Testis (tissue), 3 donors: ENCODE results near the gene SIL1. TPM values are rescaled to one million over a fixed set of nuclear protein-coding genes. Genes with fewer than 3 reads are reported as not detected.

ENCODE experiments used
- DNase-seq: peaks from one replicate; pipeline ENCODE4 v3.0.0-alpha.2; 2019
- H3K27ac ChIP-seq, 2 donors: fragments of 200-600 bp; sonication (generic); one replicate each; pipeline ENCODE4 v1.5.1; 2019
- H3K27me3 ChIP-seq: fragments of 200-600 bp; sonication (generic); one replicate; pipeline ENCODE4 v1.5.1; 2019
- H3K36me3 ChIP-seq: fragments of 200-600 bp; sonication (generic); one replicate; pipeline ENCODE4 v1.5.1; 2017; ENCODE audit warnings: low read depth; ENCODE audit errors: missing control alignments
- H3K4me1 ChIP-seq: fragments of 200-600 bp; sonication (generic); one replicate; pipeline ENCODE4 v1.5.1; 2019
- H3K4me3 ChIP-seq, 2 donors: fragments of 200-600 bp; sonication (generic); one replicate each; pipeline ENCODE4 v1.5.1; 2017 to 2019
- H3K9me3 ChIP-seq: fragments of 200-600 bp; sonication (generic); one replicate; pipeline ENCODE4 v1.5.1; 2017
- CTCF ChIP-seq, 3 experiments: fragments of 450-650 bp in 2 of 3; fragments of 200-600 bp in 1 of 3; sonication (generic) in 1 of 3; IDR thresholded peaks; one replicate each; pipeline ENCODE4 v1.5.1; 2016 to 2019; ENCODE audit warnings: antibody characterized with exemption in 3 of 3, mild to moderate bottlenecking in 2 of 3, moderate library complexity in 1 of 3
- POLR2A ChIP-seq: fragments of 450-650 bp; IDR thresholded peaks from one replicate; pipeline ENCODE4 v1.6.1; 2017; ENCODE audit warnings: antibody characterized with exemption, mild to moderate bottlenecking, moderate library complexity
- WGBS, 2 donors: methylation state at CpG; one replicate each; pipeline ENCODE4 v1.1.5; 2018; 5-methylcytosine and 5-hydroxymethylcytosine counted together
- intact Hi-C: fragments of 100-400 bp; cut with DNase I; formaldehyde crosslinking; loops from one replicate; pipeline ENCODE4 v1.15.1; 2023; ENCODE audit warnings: low total_unique reads
- polyA plus RNA-seq: library from polyadenylated mRNA; stranded (reverse); fragments of 350-450 nt; fragmentation: Illumina TruSeq; extraction: RNeasy Lipid Tissue Mini Kit (QIAGEN cat#74804); gene quantifications from one replicate; pipeline ENCODE4 v1.2.3, GENCODE V29; 2014; ENCODE audit warnings: low read depth, low replicate concordance; ENCODE audit not compliant: insufficient read depth
- total RNA-seq, 2 donors: library from RNA; depleted of rRNA; stranded (reverse); fragments of >200 nt; gene quantifications; one replicate each; pipeline ENCODE4 v1.2.3, GENCODE V29; 2016

Gene SIL1
- total and polyA plus RNA-seq, 3 donors from 2014 or later, result 86.5 to 116 (median 98.2) TPM

DNA sequence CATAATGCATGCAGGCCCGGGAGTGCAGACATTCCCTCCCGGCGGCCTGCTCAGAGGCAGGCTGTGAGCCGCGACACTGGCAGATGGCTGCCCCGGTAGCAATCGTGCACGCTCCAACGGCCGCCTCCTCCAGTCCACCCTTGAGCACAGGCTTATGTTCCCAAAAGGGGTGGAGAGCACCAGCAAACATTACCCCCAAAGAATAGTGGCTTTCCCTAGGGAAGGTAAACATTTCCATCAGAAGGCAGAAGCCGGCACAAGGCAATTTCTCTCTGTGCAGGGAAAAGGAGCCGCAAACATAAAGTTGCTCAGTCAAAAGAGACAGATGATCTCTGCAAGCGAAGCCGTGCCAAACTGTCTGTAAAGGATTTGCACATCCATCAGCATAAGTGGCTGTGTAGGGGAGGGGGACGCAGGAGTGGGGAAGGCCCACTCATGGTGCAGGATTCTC, 92.5 kb downstream of the SIL1 start:
- H3K4me1 ChIP-seq, result peaks cover 17% of the 10 kb centered on the region
- no peaks in the 10 kb centered on the region for H3K9me3 ChIP-seq
- DNase-seq, result no peak
- no peaks in the 10 kb centered on the region for H3K27me3 ChIP-seq
- intact Hi-C loops, result no loop called here
- no peak overlapping the region for H3K4me3 ChIP-seq
- TF ChIP-seq CTCF (IDR thresholded peaks at IDR 0.05) (no peak), POLR2A (no peak)
- no peaks in the 10 kb centered on the region for H3K36me3 ChIP-seq
- 46 to 73% methylated on average over 15 of the region's 15 CpGs for WGBS, 2 donors
- H3K27ac ChIP-seq, result no peak overlapping the region

DNA sequence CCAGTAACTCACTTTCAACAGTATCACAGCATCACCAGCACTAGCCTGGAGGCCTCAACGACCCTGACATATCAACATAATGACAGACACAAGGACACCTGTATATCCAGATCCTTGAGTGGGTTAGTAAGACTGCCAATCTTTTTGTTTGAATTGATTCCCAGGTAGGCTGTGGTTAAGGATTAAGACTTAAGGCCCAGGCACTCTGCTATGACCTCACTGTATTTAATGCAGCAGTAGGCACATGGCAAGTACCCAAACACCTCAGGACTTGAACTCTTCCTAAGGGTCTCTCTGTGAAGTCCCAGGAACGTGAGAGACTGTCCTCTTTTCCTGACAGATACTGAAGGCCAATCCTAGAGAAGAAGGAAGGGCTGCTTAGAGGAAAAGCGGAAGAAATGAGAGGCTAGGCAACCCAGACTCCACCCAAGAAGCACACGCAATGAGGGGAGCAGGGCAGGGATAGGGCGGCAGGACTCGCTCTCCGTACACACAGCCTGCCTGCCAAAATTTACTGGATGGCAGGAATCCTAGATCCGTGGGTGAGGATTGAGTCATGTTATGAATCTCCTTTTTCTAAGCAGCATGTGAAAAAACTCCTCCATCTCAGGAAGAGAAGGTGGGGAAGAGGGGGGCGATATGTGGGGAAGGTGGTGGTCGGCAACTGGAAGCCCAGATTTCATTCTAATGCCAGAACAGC, 93.4 kb downstream of the SIL1 start:
- peak; percentile 59 for DNase-seq
- peaks cover 17% of the 10 kb centered on the region for H3K4me1 ChIP-seq
- TF ChIP-seq POLR2A, result no peak
- no peak for TF ChIP-seq CTCF (IDR thresholded peaks at IDR 0.05)
- H3K36me3 ChIP-seq, result no peaks in the 10 kb centered on the region
- H3K9me3 ChIP-seq, result no peaks in the 10 kb centered on the region
- H3K4me3 ChIP-seq, result no peak overlapping the region
- 32 to 44% methylated on average over 10 of the region's 10 CpGs for WGBS, 2 donors
- intact Hi-C loops, result no loop called here
- H3K27me3 ChIP-seq, result no peaks in the 10 kb centered on the region
- no peak overlapping the region for H3K27ac ChIP-seq

- H3K27me3 ChIP-seq, result no peaks in the 10 kb centered on the region
- TF ChIP-seq POLR2A (no peak), CTCF (IDR thresholded peaks at IDR 0.05) (no peak)
- no peak overlapping the region for H3K4me3 ChIP-seq
- no peaks in the 10 kb centered on the region for H3K9me3 ChIP-seq
- no peak overlapping the region for H3K27ac ChIP-seq
- intact Hi-C loops, result no loop called here
- peaks cover 17% of the 10 kb centered on the region for H3K4me1 ChIP-seq
- no peaks in the 10 kb centered on the region for H3K36me3 ChIP-seq
- no peak for DNase-seq
These were observed 94.4 kb downstream of the SIL1 start for GRCh38 chr5:139103762-139104161.

- WGBS, 2 donors, result 63 to 84% methylated on average over 3 of the region's 3 CpGs
- intact Hi-C loops, result no loop called here
- no peak overlapping the region for H3K27ac ChIP-seq
These were observed 97.3 kb downstream of the SIL1 start for GRCh38 chr5:139100825-139101224.

More at GRCh38 chr5:139100825-139101224, 97.3 kb downstream of the SIL1 start:
- Histone ChIP-seq H3K4me1 (peaks cover 11% of the 10 kb centered on the region), H3K9me3 (no peaks in the 10 kb centered on the region), H3K36me3 (no peaks in the 10 kb centered on the region), H3K4me3 (no peak overlapping the region), H3K27me3 (no peaks in the 10 kb centered on the region)
- TF ChIP-seq POLR2A (no peak), CTCF (IDR thresholded peaks at IDR 0.05) (no peak)
- no peak for DNase-seq
